HepG2 (cell line): Measurements from ENCODE around the gene GSTM4. TPM values are rescaled to one million over a fixed set of nuclear protein-coding genes. Genes with fewer than 3 reads are reported as not detected.

Experiments used
- ASH2L ChIP-seq: fragments of 300-600, 200-600 bp; sonication (generic); IDR thresholded peaks from 2 replicates; pipeline ENCODE4 v1.7.0; 2017; ENCODE audit warnings: low read depth, mild to moderate bottlenecking, moderate library complexity, mixed read lengths, low read length; ENCODE audit not compliant: insufficient read length
- ATF1 ChIP-seq: IDR thresholded peaks from 2 replicates; pipeline ENCODE4 v1.6.1; 2016; ENCODE audit warnings: mild to moderate bottlenecking, control low read depth
- BRCA1 ChIP-seq: sonication (generic); formaldehyde crosslinking; IDR thresholded peaks from 2 replicates; pipeline ENCODE4 v1.4.0; 2020; ENCODE audit warnings: missing genetic modification reagents
- FOXA3 ChIP-seq: IDR thresholded peaks from 2 replicates; pipeline ENCODE4 v1.6.1; 2016; ENCODE audit warnings: missing genetic modification reagents, missing compliant biosample characterization
- KLF16 ChIP-seq, 2 experiments: sonication (generic) in 1 of 2; formaldehyde crosslinking in 1 of 2; IDR thresholded peaks; 2 replicates each; pipeline versions ENCODE4 v1.6.1 to v1.8.0; 2016 to 2023; ENCODE audit warnings: missing genetic modification reagents in 2 of 2, missing compliant biosample characterization in 1 of 2
- NCOA2 ChIP-seq: sonication (generic); formaldehyde crosslinking; IDR thresholded peaks from 2 replicates; pipeline ENCODE4 v1.8.0; 2022; ENCODE audit warnings: inconsistent platforms
- ZNF138 ChIP-seq: sonication (generic); formaldehyde crosslinking; IDR thresholded peaks from 2 replicates; pipeline ENCODE4 v1.5.0; 2020; ENCODE audit warnings: mild to moderate bottlenecking, low read depth, missing genetic modification reagents
- ZNF205 ChIP-seq: IDR thresholded peaks from 2 replicates; pipeline ENCODE4 v1.6.1; 2018; ENCODE audit warnings: missing biosample characterization, missing genetic modification reagents
- ZNF451 ChIP-seq: sonication (generic); formaldehyde crosslinking; IDR thresholded peaks from 2 replicates; pipeline ENCODE4 v1.5.0; 2020; ENCODE audit warnings: mild to moderate bottlenecking, missing genetic modification reagents
- ZNF496 ChIP-seq: sonication (generic); formaldehyde crosslinking; IDR thresholded peaks from 2 replicates; pipeline ENCODE4 v1.8.1; 2023; ENCODE audit warnings: mild to moderate bottlenecking, moderate library complexity, missing genetic modification reagents; ENCODE audit not compliant: insufficient replicate concordance
- ZNF510 ChIP-seq: sonication (generic); formaldehyde crosslinking; IDR thresholded peaks from 2 replicates; pipeline ENCODE4 v1.4.0; 2020; ENCODE audit warnings: low read depth, mild to moderate bottlenecking, missing genetic modification reagents
- ZSCAN29 ChIP-seq: sonication (generic); formaldehyde crosslinking; conservative IDR thresholded peaks from 2 replicates; pipeline ENCODE4 v1.4.0; 2020; ENCODE audit warnings: mild to moderate bottlenecking, missing genetic modification reagents
- polyA plus RNA-seq, 8 experiments: library from polyadenylated mRNA; depleted of rRNA in 3 of 8; stranded (reverse) in 7 of 8; unstranded in 1 of 8; fragments of >200 nt; fragmentation: Illumina TruSeq in 4 of 8; extraction: Trizol in 4 of 8; gene quantifications; 2 replicates each; pipeline versions ENCODE4 v1.2.1 to v1.2.3, GENCODE V29; 2011 to 2016; ENCODE audit warnings: low read depth in 4 of 8, missing spikeins in 1 of 8, mixed read lengths in 1 of 8; ENCODE audit not compliant: insufficient read depth in 1 of 8
- total RNA-seq, 5 experiments: library from RNA; depleted of rRNA; stranded (reverse); fragments of >200 nt; fragmentation: Illumina TruSeq; extraction: Trizol; gene quantifications; 2 replicates each; pipeline ENCODE4 v1.2.3, GENCODE V29; 2016; ENCODE audit warnings: low read depth in 1 of 5
- TF ChIP-seq, protein P1 (sequence below): sonication (generic); formaldehyde crosslinking; IDR thresholded peaks from 2 replicates; pipeline ENCODE4 v1.5.1; 2020; ENCODE audit warnings: mild to moderate bottlenecking, missing genetic modification reagents
- TF ChIP-seq, protein P2 (sequence below): sonication (generic); formaldehyde crosslinking; conservative IDR thresholded peaks from 2 replicates; pipeline ENCODE4 v1.8.0; 2022; ENCODE audit warnings: low read depth, missing genetic modification reagents
- TF ChIP-seq, protein P3 (sequence below): sonication (generic); formaldehyde crosslinking; IDR thresholded peaks from 2 replicates; pipeline ENCODE4 v1.8.1; 2023; ENCODE audit warnings: mild to moderate bottlenecking, inconsistent platforms, moderate library complexity, missing genetic modification reagents, borderline replicate concordance
- TF ChIP-seq, protein P4 (sequence below): sonication (generic); formaldehyde crosslinking; IDR thresholded peaks from 2 replicates; pipeline ENCODE4 v1.8.1; 2023; ENCODE audit warnings: missing genetic modification reagents, inconsistent platforms, borderline replicate concordance

Gene GSTM4
- total and polyA plus RNA-seq, 2 of the 13 experiments (the other 11 are each of a cell fraction or from before 2014, with no cell fraction given), result 25.3 to 40.8 TPM

DNA sequence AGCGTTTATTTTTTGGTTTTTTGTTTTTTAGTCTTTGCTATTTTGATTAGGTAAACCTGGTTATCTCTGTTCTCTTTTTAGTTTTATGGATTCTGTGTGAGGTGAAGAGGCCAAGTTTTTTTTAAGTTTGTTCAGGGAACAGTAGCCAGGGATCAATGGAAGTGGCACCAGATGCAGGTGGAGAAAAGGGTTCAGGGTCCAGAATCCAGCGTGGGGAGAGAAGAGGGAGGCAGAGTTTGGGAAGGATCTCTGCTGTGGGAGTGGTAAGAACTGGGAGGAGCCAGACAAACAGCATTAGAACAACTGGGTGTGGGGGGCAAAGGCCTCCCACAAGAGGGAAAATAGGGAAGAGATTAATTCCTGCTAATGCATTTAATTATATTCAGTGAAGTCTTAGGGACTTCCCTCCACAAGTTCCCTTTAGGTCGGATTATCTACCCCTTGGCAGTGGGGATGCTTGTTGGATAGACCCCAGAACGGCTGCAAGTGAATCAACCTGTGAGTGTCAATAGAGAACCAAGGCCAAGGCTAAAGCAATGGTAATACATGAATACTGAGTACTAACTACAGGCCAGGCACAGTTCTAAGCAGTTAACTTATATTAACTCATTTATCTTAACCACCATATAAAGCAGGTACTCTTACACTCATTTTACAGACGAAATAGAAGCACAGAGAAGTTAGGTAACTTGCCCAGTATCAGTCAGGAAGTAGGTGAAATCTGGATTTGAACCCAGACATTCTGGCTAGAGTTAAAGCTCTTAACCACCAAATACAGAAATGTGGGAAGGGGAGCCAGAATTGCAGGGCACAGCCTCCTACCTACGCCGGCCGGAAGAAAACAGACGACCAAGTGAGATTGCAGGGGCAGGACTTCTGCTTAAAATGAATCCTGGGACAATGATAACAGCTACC lies 37.0 kb upstream of the GSTM4 start (continued):
- TF ChIP-seq, protein P1, sequence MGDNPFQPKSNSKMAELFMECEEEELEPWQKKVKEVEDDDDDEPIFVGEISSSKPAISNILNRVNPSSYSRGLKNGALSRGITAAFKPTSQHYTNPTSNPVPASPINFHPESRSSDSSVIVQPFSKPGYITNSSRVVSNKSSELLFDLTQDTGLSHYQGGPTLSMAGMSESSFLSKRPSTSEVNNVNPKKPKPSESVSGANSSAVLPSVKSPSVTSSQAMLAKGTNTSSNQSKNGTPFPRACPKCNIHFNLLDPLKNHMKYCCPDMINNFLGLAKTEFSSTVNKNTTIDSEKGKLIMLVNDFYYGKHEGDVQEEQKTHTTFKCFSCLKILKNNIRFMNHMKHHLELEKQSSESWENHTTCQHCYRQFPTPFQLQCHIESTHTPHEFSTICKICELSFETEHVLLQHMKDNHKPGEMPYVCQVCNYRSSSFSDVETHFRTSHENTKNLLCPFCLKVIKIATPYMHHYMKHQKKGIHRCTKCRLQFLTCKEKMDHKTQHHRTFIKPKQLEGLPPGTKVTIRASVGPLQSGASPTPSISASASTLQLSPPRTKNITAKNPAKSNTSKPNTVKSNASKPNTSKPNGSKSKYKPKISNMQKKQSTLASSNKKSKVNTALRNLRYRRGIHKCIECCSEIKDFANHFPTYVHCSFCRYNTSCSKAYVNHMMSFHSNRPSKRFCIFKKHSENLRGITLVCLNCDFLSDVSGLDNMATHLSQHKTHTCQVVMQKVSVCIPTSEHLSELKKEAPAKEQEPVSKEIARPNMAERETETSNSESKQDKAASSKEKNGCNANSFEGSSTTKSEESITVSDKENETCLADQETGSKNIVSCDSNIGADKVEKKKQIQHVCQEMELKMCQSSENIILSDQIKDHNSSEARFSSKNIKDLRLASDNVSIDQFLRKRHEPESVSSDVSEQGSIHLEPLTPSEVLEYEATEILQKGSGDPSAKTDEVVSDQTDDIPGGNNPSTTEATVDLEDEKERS, result no peak
- TF ChIP-seq FOXA3 (CRISPR knock-in tag) (peak; percentile 21; the same call in 1 of the 2 replicates), ZNF205 (CRISPR knock-in tag) (no peak), ZSCAN29 (CRISPR knock-in tag) (peak; percentile 58; the same call in 1 of the 2 replicates), ZNF451 (no peak), ZNF510 (peak; percentile 61; the same call in 1 of the 2 replicates), KLF16 (CRISPR knock-in tag; IDR thresholded peaks at IDR 0.05) (no peak), ATF1 (CRISPR knock-in tag) (0 out of 2 replicates have a peak, but pooled peaks have one; percentile 56), ZNF138 (CRISPR knock-in tag) (peak; percentile 27; the same call in 1 of the 2 replicates), NCOA2 (peak; percentile 63; the same call in 1 of the 2 replicates), ASH2L (no peak), BRCA1 (CRISPR knock-in tag) (no peak), ZNF496 (CRISPR knock-in tag) (no peak)
- TF ChIP-seq, protein P2, sequence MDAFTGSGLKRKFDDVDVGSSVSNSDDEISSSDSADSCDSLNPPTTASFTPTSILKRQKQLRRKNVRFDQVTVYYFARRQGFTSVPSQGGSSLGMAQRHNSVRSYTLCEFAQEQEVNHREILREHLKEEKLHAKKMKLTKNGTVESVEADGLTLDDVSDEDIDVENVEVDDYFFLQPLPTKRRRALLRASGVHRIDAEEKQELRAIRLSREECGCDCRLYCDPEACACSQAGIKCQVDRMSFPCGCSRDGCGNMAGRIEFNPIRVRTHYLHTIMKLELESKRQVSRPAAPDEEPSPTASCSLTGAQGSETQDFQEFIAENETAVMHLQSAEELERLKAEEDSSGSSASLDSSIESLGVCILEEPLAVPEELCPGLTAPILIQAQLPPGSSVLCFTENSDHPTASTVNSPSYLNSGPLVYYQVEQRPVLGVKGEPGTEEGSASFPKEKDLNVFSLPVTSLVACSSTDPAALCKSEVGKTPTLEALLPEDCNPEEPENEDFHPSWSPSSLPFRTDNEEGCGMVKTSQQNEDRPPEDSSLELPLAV, result no peak
- TF ChIP-seq, protein P3, sequence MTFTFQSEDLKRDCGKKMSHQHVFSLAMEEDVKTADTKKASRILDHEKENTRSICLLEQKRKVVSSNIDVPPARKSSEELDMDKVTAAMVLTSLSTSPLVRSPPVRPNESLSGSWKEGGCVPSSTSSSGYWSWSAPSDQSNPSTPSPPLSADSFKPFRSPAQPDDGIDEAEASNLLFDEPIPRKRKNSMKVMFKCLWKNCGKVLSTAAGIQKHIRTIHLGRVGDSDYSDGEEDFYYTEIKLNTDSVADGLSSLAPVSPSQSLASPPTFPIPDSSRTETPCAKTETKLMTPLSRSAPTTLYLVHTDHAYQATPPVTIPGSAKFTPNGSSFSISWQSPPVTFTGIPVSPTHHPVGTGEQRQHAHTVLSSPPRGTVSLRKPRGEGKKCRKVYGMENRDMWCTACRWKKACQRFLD (CRISPR knock-in tag), result 0 out of 2 replicates have a peak, but pooled peaks have one; percentile 3
- TF ChIP-seq, protein P4, sequence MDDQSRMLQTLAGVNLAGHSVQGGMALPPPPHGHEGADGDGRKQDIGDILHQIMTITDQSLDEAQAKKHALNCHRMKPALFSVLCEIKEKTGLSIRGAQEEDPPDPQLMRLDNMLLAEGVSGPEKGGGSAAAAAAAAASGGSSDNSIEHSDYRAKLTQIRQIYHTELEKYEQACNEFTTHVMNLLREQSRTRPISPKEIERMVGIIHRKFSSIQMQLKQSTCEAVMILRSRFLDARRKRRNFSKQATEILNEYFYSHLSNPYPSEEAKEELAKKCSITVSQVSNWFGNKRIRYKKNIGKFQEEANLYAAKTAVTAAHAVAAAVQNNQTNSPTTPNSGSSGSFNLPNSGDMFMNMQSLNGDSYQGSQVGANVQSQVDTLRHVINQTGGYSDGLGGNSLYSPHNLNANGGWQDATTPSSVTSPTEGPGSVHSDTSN (CRISPR knock-in tag), result no peak
